Measurements from ENCODE around the gene CSKMT.
"Not testable (repeated sequence)": the region's sequence is repeated elsewhere in the genome, so short reads cannot be mapped to it uniquely, and the experiment has no call there.

CSKMT gene

DNA sequence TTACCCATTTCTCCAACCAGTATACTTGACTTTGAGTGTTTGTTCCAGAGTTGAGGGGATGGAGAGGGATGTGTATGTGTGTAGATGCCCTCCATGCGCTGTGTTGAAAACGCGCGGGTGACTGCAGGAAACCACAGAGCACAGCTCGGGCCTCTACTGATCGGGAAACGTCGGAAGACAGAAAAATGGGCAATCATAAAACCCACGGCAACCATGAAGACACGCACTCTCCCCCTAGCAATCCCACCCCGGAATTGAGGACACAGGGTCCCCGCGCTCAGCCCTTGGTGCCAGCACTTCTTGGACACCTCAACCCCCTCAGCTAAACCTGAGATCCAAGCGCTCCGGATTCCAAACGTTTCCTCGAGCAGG, 6.1 kb downstream of the CSKMT start:
- TF ChIP-seq, protein P1, sequence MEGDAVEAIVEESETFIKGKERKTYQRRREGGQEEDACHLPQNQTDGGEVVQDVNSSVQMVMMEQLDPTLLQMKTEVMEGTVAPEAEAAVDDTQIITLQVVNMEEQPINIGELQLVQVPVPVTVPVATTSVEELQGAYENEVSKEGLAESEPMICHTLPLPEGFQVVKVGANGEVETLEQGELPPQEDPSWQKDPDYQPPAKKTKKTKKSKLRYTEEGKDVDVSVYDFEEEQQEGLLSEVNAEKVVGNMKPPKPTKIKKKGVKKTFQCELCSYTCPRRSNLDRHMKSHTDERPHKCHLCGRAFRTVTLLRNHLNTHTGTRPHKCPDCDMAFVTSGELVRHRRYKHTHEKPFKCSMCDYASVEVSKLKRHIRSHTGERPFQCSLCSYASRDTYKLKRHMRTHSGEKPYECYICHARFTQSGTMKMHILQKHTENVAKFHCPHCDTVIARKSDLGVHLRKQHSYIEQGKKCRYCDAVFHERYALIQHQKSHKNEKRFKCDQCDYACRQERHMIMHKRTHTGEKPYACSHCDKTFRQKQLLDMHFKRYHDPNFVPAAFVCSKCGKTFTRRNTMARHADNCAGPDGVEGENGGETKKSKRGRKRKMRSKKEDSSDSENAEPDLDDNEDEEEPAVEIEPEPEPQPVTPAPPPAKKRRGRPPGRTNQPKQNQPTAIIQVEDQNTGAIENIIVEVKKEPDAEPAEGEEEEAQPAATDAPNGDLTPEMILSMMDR (IDR thresholded peaks at IDR 0.05; ENCODE audit: low read length, missing control alignments), result no peak
- DNase-seq (ENCODE audit: low read depth), result no peak
- peak overlapping the region; percentile 81 for H3K4me3 ChIP-seq (replicated peaks; ENCODE audit: low read depth, low read length)

DNA sequence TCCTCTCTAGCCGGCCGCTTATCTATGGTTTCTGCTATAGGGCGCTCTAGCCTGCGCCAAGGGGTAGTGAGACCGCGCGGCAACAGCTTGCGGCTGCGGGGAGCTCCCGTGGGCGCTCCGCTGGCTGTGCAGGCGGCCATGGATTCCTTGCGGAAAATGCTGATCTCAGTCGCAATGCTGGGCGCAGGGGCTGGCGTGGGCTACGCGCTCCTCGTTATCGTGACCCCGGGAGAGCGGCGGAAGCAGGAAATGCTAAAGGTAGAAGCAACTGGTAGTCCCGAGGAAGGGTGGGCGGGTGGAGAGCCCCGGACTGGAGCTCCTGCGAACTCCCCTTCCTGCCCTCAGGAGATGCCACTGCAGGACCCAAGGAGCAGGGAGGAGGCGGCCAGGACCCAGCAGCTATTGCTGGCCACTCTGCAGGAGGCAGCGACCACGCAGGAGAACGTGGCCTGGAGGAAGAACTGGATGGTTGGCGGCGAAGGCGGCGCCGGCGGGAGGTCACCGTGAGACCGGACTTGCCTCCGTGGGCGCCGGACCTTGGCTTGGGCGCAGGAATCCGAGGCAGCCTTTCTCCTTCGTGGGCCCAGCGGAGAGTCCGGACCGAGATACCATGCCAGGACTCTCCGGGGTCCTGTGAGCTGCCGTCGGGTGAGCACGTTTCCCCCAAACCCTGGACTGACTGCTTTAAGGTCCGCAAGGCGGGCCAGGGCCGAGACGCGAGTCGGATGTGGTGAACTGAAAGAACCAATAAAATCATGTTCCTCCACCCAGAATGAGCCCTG, 6.7 kb downstream of the CSKMT start, which contains the start of the genes LBHD1 and UQCC3:
TSS of gene LBHD1 (minus strand) at position 660 of the 782 bp plus-strand sequence. CDS start 2,236 bp downstream, outside the sequence.
TSS of gene UQCC3 (plus strand) at position 66 of the 782 bp plus-strand sequence. CDS start at position 139, 73 bp downstream.
- TF ChIP-seq, protein P1 (IDR thresholded peaks at IDR 0.05; ENCODE audit: low read length, missing control alignments), result no peak
- peak within 1 kb of the TSS; percentile 81 for H3K4me3 ChIP-seq (replicated peaks; ENCODE audit: low read depth, low read length)

DNA sequence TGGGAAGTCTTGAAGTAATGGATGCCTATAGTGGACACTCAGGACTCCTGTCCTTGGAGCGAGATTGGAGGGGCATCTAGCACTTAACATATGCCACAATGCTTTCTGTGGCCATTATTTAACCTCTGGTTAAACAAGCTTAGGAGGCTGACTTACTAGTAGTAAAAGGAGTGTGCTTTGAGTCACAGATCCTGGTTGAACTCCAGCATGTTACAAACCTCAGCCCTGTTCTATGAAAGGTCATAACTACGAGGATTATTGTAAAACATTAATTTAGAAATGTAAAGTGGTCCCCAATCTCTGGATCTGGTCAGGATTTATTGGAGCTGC, 8.0 kb downstream of the CSKMT start:
- DNase-seq (ENCODE audit: low read depth), result no peak
- H3K4me3 ChIP-seq (replicated peaks; ENCODE audit: low read depth, low read length), result no peak overlapping the region
- TF ChIP-seq, protein P1 (IDR thresholded peaks at IDR 0.05; ENCODE audit: low read length, missing control alignments), result no peak

More for the DNA sequence above, 6.7 kb downstream of the CSKMT start, which contains the start of the genes LBHD1 and UQCC3:
- peak; percentile 89 for DNase-seq (ENCODE audit: low read depth)

DNA sequence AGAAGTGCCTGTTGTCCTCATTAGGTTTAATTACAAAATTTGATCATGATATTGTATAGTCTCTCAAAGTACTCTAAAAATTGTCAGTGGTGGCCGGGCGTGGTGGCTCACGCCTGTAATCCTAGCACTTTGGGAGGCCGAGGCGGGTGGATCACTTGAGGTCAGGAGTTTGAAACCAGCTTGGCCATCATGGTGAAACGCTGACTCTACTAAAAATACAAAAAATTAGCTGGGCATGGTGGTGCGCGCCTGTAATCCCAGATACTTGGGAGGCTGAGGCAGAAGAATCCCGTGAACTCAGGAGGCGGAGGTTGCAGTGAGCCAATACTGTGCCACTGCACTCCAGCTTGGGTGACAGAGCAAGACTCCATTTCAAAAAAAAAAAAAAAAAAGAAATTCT, 10.3 kb downstream of the CSKMT start:
- not testable (repeated sequence) for H3K4me3 ChIP-seq (replicated peaks; ENCODE audit: low read depth, low read length); DNase-seq (ENCODE audit: low read depth)

DNA sequence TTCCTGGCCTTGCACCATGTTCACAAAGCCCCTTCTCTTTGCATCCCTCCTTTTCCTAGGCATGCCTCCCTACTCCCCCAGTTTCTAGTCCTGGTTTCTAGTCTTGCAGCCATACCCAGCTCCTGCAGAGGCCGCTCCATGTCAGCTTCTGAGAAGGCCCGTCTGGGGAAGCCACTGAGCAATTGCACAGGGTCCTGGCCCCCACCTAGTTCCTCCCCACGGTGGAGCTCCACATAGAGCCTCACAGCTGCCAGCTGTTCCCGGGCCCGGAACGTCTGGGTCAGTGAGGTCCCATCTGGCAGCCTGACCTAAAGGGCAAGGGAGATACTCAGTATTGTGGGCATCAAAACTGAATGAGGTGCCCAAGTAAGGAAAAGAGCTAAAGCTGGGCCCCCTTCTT, 11.6 kb downstream of the CSKMT start:
- DNase-seq (ENCODE audit: low read depth), result no peak
- no peak overlapping the region for H3K4me3 ChIP-seq (replicated peaks; ENCODE audit: low read depth, low read length)
- TF ChIP-seq, protein P1 (IDR thresholded peaks at IDR 0.05; ENCODE audit: low read length, missing control alignments), result no peak

DNA sequence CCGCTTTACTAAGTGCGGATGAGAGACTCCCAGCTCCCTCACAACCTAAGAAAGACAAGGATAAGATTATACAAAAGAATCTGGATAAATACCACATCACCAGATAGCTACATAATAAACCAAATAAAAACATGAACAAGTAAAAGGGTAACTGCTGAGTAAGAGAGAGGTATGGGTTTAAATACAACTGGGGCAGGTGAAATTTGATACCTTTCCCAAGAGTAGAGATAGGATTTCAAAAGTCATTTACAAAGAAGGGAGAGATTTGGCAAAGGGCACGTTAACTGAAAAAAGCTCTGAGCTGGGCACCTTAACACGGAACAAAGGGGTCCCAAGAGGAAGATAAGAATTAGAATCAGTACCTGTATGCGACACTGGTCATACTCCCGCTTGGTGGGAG, 12.0 kb downstream of the CSKMT start:
- DNase-seq (ENCODE audit: low read depth), result no peak
- no peak overlapping the region for H3K4me3 ChIP-seq (replicated peaks; ENCODE audit: low read depth, low read length)
- TF ChIP-seq, protein P1 (IDR thresholded peaks at IDR 0.05; ENCODE audit: low read length, missing control alignments), result no peak

DNA sequence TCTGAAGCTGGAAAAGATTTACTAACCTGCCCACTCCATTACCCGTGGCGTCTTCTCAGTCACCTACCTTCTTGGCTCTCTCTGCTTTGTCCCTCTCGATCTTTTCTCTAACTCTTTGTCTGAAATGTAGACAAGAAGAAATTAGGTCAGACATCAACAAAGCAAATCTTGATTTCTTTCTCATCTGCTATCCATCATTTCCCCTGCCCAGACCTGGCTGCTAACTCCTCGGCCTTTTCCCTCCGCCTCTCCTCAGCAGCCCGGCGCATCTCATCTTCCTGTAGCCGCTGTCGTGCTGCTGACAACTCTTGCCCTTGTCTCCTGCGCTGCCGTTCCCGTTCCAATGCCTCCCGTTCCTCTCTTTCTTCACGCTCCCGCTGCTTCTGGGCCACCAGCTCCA, 12.6 kb downstream of the CSKMT start:
- DNase-seq (ENCODE audit: low read depth), result no peak
- H3K4me3 ChIP-seq (replicated peaks; ENCODE audit: low read depth, low read length), result peak overlapping the region; percentile 95
- TF ChIP-seq, protein P1 (IDR thresholded peaks at IDR 0.05; ENCODE audit: low read length, missing control alignments), result no peak

Measured in fibroblast of pulmonary artery (primary cell).